AG10803 (cell line): ENCODE results near the gene ANGEL1.

Source experiments
- DNase-seq: peaks from one replicate; pipeline ENCODE4 v3.0.0; 2010; ENCODE audit warnings: low read depth
- H3K4me3 ChIP-seq: 2 replicates; pipeline ENCODE4 v1.5.1; 2011; ENCODE audit warnings: mild to moderate bottlenecking, low read length, control low read depth
- CTCF ChIP-seq: conservative IDR thresholded peaks from 2 replicates; pipeline ENCODE4 v1.5.1; 2011; ENCODE audit warnings: mild to moderate bottlenecking, low read length, control low read depth, inconsistent platforms

Gene ANGEL1

GRCh38 chr14:76812422-76813383 lies at the start of gene ANGEL1:
Gene ANGEL1, minus strand, starts transcription at chr14:76812882. Its CDS starts 55 bp downstream, at chr14:76812827.
- peak; percentile 93 for DNase-seq
- no peak for TF ChIP-seq CTCF
- H3K4me3 ChIP-seq: peak within 1 kb of the TSS; percentile 76

- DNase-seq: no peak
- no peak for TF ChIP-seq CTCF
- H3K4me3 ChIP-seq: no peak overlapping the region
Observed at GRCh38 chr14:76861574-76862255, 49.0 kb upstream of the ANGEL1 start.

GRCh38 chr14:76856769-76857168 lies 44.1 kb upstream of the ANGEL1 start:
- no peak for DNase-seq
- TF ChIP-seq CTCF: no peak
- H3K4me3 ChIP-seq: no peak overlapping the region

GRCh38 chr14:76855066-76855465 lies 42.4 kb upstream of the ANGEL1 start:
- no peak overlapping the region for H3K4me3 ChIP-seq
- DNase-seq: no peak
- no peak for TF ChIP-seq CTCF

- H3K4me3 ChIP-seq: no peak overlapping the region
- DNase-seq: no peak
- no peak for TF ChIP-seq CTCF
Observed at GRCh38 chr14:76848879-76849278, 36.2 kb upstream of the ANGEL1 start.

- no peak overlapping the region for H3K4me3 ChIP-seq
- no peak for DNase-seq
- no peak for TF ChIP-seq CTCF
Observed at GRCh38 chr14:76846331-76847047, 33.8 kb upstream of the ANGEL1 start.
